Fibroblast of the aortic adventitia (primary cell): ENCODE measurements around the gene NPIPB9. TPM values are rescaled to one million over a fixed set of nuclear protein-coding genes. Genes with fewer than 3 reads are reported as not detected.
A peak's percentile ranks its signal among the peaks of the same experiment; 100 is the strongest.
"Not testable (repeated sequence)": the region's sequence is repeated elsewhere in the genome, so short reads cannot be mapped to it uniquely, and the experiment has no call there.

Source experiments
- DNase-seq: peaks from one replicate; pipeline ENCODE4 v3.0.0-alpha.2; 2010; ENCODE audit warnings: low read depth
- H3K4me3 ChIP-seq: 2 replicates; pipeline ENCODE4 v1.5.1; 2011; ENCODE audit warnings: low read depth, mild to moderate bottlenecking, control low read depth, low read length, moderate library complexity
- CTCF ChIP-seq: IDR thresholded peaks from 2 replicates; pipeline ENCODE4 v1.5.1; 2011; ENCODE audit warnings: mild to moderate bottlenecking, low read length, control low read depth, inconsistent platforms; ENCODE audit not compliant: insufficient read depth
- small RNA-seq: library from RNA; depleted of rRNA; stranded (forward); fragments of <200 nt; gene quantifications from one replicate; pipeline ENCODE3, GENCODE V24; 2012
- total RNA-seq: library from RNA; depleted of rRNA; stranded (reverse); fragments of >200 nt; gene quantifications from 2 replicates; pipeline ENCODE4 v1.2.3, GENCODE V29; 2012; ENCODE audit warnings: low replicate concordance

Gene NPIPB9
- total RNA-seq, 1 donor, result 5.0 TPM

GRCh38 chr16:28802235-28803019 lies 50.8 kb downstream of the NPIPB9 start:
- H3K4me3 ChIP-seq, result not testable (repeated sequence)
- TF ChIP-seq CTCF, result peak; percentile 60
- peak; percentile 91 for DNase-seq

- H3K4me3 ChIP-seq, DNase-seq: not testable (repeated sequence)
Observed at GRCh38 chr16:28807445-28808120, 56.0 kb downstream of the NPIPB9 start.

DNA sequence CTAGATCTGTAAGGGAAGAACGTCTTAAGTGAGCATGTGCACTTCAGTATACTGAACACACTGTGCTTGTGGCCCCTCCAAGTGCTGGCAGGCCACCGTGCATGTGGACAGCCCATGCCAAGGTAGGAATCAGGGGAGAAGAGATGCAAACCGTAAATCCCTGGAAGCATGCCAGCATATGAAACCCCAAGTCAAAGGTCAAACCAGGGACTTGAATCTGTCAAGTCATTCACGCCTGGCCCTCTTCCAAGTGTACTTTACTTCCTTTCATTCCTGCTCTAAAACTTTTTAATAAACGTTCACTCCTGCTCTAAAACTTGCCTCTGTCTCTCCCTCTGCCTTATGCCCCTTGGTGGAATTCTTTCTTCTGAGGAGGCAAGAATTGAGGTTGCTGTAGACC lies 68.4 kb downstream of the NPIPB9 start:
- no peak for TF ChIP-seq CTCF
- H3K4me3 ChIP-seq, result no peak overlapping the region
- DNase-seq, result no peak

- DNase-seq, H3K4me3 ChIP-seq: not testable (repeated sequence)
Observed at GRCh38 chr16:28820546-28820945, 69.0 kb downstream of the NPIPB9 start.

GRCh38 chr16:28821874-28822519 lies 70.4 kb downstream of the NPIPB9 start:
- peak overlapping the region; percentile 99 for H3K4me3 ChIP-seq
- no peak for TF ChIP-seq CTCF
- DNase-seq, result no peak

Small RNA genes lying within 50 kb of the gene (small RNA-seq; reads per million reads assigned to genes)
- gene MIR6862-2, result not detected

Other genes with a start within 250 kb of the NPIPB9 start
- not detected in 2 replicates for gene IL27, start 245.0 kb upstream of the NPIPB9 start, total RNA-seq
- 28.8 and 56.1 TPM in 2 replicates for gene NUPR1, start 212.8 kb upstream of the NPIPB9 start, total RNA-seq
- 11.9 and 14.6 TPM in 2 replicates for gene SGF29, start 197.9 kb upstream of the NPIPB9 start, total RNA-seq
- gene SULT1A2, start 154.7 kb upstream of the NPIPB9 start, total RNA-seq, result 3.3 TPM in 1 of 2 replicates, not detected in the other
- 0.27 and 24.9 TPM in 2 replicates for gene SULT1A1, start 141.7 kb upstream of the NPIPB9 start, total RNA-seq
- gene NPIPB8, start 113.7 kb upstream of the NPIPB9 start, total RNA-seq, result 0.09 and 1.3 TPM in 2 replicates
- 93.4 and 1,370 TPM in 2 replicates for gene EIF3C, start 40.3 kb upstream of the NPIPB9 start, total RNA-seq
- 45.5 and 69.8 TPM in 2 replicates for gene ATXN2L, start 71.2 kb downstream of the NPIPB9 start, total RNA-seq
- 74.6 and 133 TPM in 2 replicates for gene TUFM, start 94.6 kb downstream of the NPIPB9 start, total RNA-seq
- gene SH2B1, start 112.1 kb downstream of the NPIPB9 start, total RNA-seq, result 9.0 and 13.1 TPM in 2 replicates
- 0.18 TPM in 1 of 2 replicates, not detected in the other for gene ATP2A1, start 126.7 kb downstream of the NPIPB9 start, total RNA-seq
- gene RABEP2, start 173.5 kb downstream of the NPIPB9 start, total RNA-seq, result 27.4 and 30.4 TPM in 2 replicates
- gene CD19, start 180.2 kb downstream of the NPIPB9 start, total RNA-seq, result 0.33 TPM in 1 of 2 replicates, not detected in the other
- 22.1 and 59.2 TPM in 2 replicates for gene NFATC2IP, start 199.2 kb downstream of the NPIPB9 start, total RNA-seq
- gene SPNS1, start 223.0 kb downstream of the NPIPB9 start, total RNA-seq, result 27.1 and 85.8 TPM in 2 replicates
- gene LAT, start 233.3 kb downstream of the NPIPB9 start, total RNA-seq, result 1.1 and 1.9 TPM in 2 replicates